HepG2 (cell line): ENCODE results near the gene CSK. TPM values are rescaled to one million over a fixed set of nuclear protein-coding genes. Genes with fewer than 3 reads are reported as not detected.

Experiments used
- ATAC-seq: fragments of 200-7000 bp; cut with Tn5 transposase; 3 replicates; pipeline ENCODE4 v1.9.1; 2020; ENCODE audit warnings: mild to moderate bottlenecking, moderate library complexity
- BruUV-seq: library from RNA; stranded (reverse); fragments of 400-500 nt; replicated peaks from 2 replicates; lab custom pipeline; 2021; lab: Mats Ljungman, UMichigan
- CTCF ChIA-PET: fragments of 300-600 bp; formaldehyde crosslinking; extraction: SDS; loops from one replicate; lab custom pipeline; 2021; ENCODE audit warnings: low total read pairs, inconsistent platforms, low intra/inter-chr PET ratio; lab: Yijun Ruan, JAX
- POLR2A ChIA-PET: fragments of 350-600 bp; sonication (Branson Sonifier 250); formaldehyde crosslinking; loops from one replicate; lab custom pipeline; 2020; ENCODE audit warnings: antibody characterized with exemption, inconsistent platforms; lab: Yijun Ruan, JAX
- DNase-seq: peaks from one replicate; pipeline ENCODE4 v3.0.0-alpha.2; 2015; ENCODE audit warnings: low spot score
- FAIRE-seq: peaks from 3 replicates; lab custom pipeline; 2011; peaks lifted over from hg19 to GRCh38; lab: Jason Lieb, UNC
- H2AFZ ChIP-seq: one replicate; pipeline ENCODE4 v1.6.1; 2011; ENCODE audit warnings: low read length, inconsistent platforms
- H3K27ac ChIP-seq: fragments of 300-600 bp; 3 replicates; pipeline ENCODE4 v1.8.0; 2011; ENCODE audit warnings: mixed run types, mild to moderate bottlenecking, mixed read lengths, low read length, inconsistent platforms; ENCODE audit not compliant: insufficient read depth; ENCODE audit errors: extremely low read length
- H3K27me3 ChIP-seq, 2 experiments: fragments of 200-600 bp in 1 of 2; 2 replicates in 1 of 2; 3 replicates in 1 of 2; pipeline versions ENCODE4 v1.6.0 to v1.8.0; 2011; ENCODE audit warnings: low read length in 2 of 2, mild to moderate bottlenecking in 2 of 2, moderate library complexity in 2 of 2, inconsistent platforms in 1 of 2; ENCODE audit not compliant: insufficient read depth in 2 of 2, control insufficient read depth in 1 of 2
- H3K36me3 ChIP-seq, 2 experiments: fragments of 200-600 bp in 1 of 2; replicated peaks in 1 of 2; 2 replicates in 1 of 2; 3 replicates in 1 of 2; pipeline versions ENCODE4 v1.5.1 to v1.8.0; 2011; ENCODE audit warnings: low read length in 2 of 2, inconsistent platforms in 1 of 2; ENCODE audit not compliant: insufficient read depth in 2 of 2, control insufficient read depth in 1 of 2
- H3K4me1 ChIP-seq: 2 replicates; pipeline ENCODE4 v1.5.1; 2012; ENCODE audit warnings: low read length, inconsistent platforms; ENCODE audit not compliant: insufficient read depth
- H3K4me2 ChIP-seq: 2 replicates; pipeline ENCODE4 v1.6.0; 2011; ENCODE audit warnings: low read depth, low read length, inconsistent platforms
- H3K4me3 ChIP-seq, 3 experiments: fragments of 200-600 bp in 1 of 3; sonication (generic), shearing (Covaris generic) in 1 of 3; replicated peaks in 1 of 3; 2 replicates each; pipeline ENCODE4 v1.5.1; 2011 to 2016; ENCODE audit warnings: low read length in 3 of 3, inconsistent platforms in 2 of 3, low read depth in 2 of 3, mild to moderate bottlenecking in 2 of 3, control low read depth in 1 of 3, mixed read lengths in 1 of 3; ENCODE audit not compliant: insufficient read depth in 1 of 3
- H3K79me2 ChIP-seq: one replicate; pipeline ENCODE4 v1.6.1; 2011; ENCODE audit warnings: low read length, inconsistent platforms; ENCODE audit not compliant: insufficient read depth
- H3K9ac ChIP-seq: 2 replicates; pipeline ENCODE4 v1.6.0; 2011; ENCODE audit warnings: mild to moderate bottlenecking, low read depth, low read length, inconsistent platforms; ENCODE audit not compliant: insufficient read depth
- H3K9me3 ChIP-seq: 2 replicates; pipeline ENCODE4 v1.5.1; 2012; ENCODE audit warnings: mild to moderate bottlenecking, low read length
- H4K20me1 ChIP-seq: 2 replicates; pipeline ENCODE4 v1.6.0; 2011; ENCODE audit warnings: inconsistent platforms, mild to moderate bottlenecking, low read length, moderate library complexity; ENCODE audit not compliant: insufficient read depth
- FOXK1 ChIP-seq: sonication (generic); formaldehyde crosslinking; IDR thresholded peaks from 2 replicates; pipeline ENCODE4 v1.4.0; 2020; ENCODE audit warnings: low read depth, missing genetic modification reagents, borderline replicate concordance
- NKX3-1 ChIP-seq: sonication (generic); formaldehyde crosslinking; IDR thresholded peaks from 2 replicates; pipeline ENCODE4 v1.5.0; 2020; ENCODE audit warnings: missing genetic modification reagents
- PLRG1 ChIP-seq: fragments of 450-650 bp; conservative IDR thresholded peaks from 2 replicates; pipeline ENCODE4 v1.6.1; 2016
- ZFYVE20 ChIP-seq: sonication (generic); formaldehyde crosslinking; IDR thresholded peaks from 2 replicates; pipeline ENCODE4 v1.8.0; 2023; ENCODE audit warnings: low read depth, mild to moderate bottlenecking, moderate library complexity, missing genetic modification reagents, borderline replicate concordance
- ZNF275 ChIP-seq: sonication (generic); formaldehyde crosslinking; IDR thresholded peaks from 2 replicates; pipeline ENCODE4 v1.8.0; 2022; ENCODE audit warnings: missing genetic modification reagents, mild to moderate bottlenecking, inconsistent platforms, borderline replicate concordance
- ZNF773 ChIP-seq: sonication (generic); formaldehyde crosslinking; IDR thresholded peaks from 2 replicates; pipeline ENCODE4 v1.4.0; 2020; ENCODE audit warnings: missing genetic modification reagents, borderline replicate concordance
- ZSCAN5A ChIP-seq: sonication (generic); formaldehyde crosslinking; IDR thresholded peaks from 2 replicates; pipeline ENCODE4 v1.8.0; 2022; ENCODE audit warnings: mild to moderate bottlenecking, missing genetic modification reagents, borderline replicate concordance
- ZXDC ChIP-seq: sonication (generic); formaldehyde crosslinking; IDR thresholded peaks from 2 replicates; pipeline ENCODE4 v1.5.0; 2020; ENCODE audit warnings: mild to moderate bottlenecking, missing genetic modification reagents
- WGBS: methylation state at CpG from one replicate; pipeline ENCODE4 v1.1.6; 2017; ENCODE audit warnings: low lambda C conversion rate; 5-methylcytosine and 5-hydroxymethylcytosine counted together
- in situ Hi-C: cut with HindIII; loops from 2 replicates; pipeline ENCODE4 v1.10.0; 2017; ENCODE audit warnings: low pct_unique_long_range_greater_than_20kb; ENCODE audit not compliant: extremely low pct_ligation_motif_present
- intact Hi-C: fragments of 100-400 bp; cut with micrococcal nuclease; formaldehyde crosslinking; loops from one replicate; pipeline ENCODE4 v1.10.0; 2022; ENCODE audit not compliant: unreplicated experiment
- polyA plus RNA-seq, 8 experiments: library from polyadenylated mRNA; depleted of rRNA in 3 of 8; stranded (reverse) in 7 of 8; unstranded in 1 of 8; fragments of >200 nt; fragmentation: Illumina TruSeq in 4 of 8; extraction: Trizol in 4 of 8; gene quantifications; 2 replicates each; pipeline versions ENCODE4 v1.2.1 to v1.2.3, GENCODE V29; 2011 to 2016; ENCODE audit warnings: low read depth in 4 of 8, missing spikeins in 1 of 8, mixed read lengths in 1 of 8; ENCODE audit not compliant: insufficient read depth in 1 of 8
- total RNA-seq, 5 experiments: library from RNA; depleted of rRNA; stranded (reverse); fragments of >200 nt; fragmentation: Illumina TruSeq; extraction: Trizol; gene quantifications; 2 replicates each; pipeline ENCODE4 v1.2.3, GENCODE V29; 2016; ENCODE audit warnings: low read depth in 1 of 5
- TF ChIP-seq, protein P1 (sequence below): IDR thresholded peaks from 2 replicates; pipeline ENCODE4 v1.6.1; 2018; ENCODE audit warnings: missing genetic modification reagents, mild to moderate bottlenecking, missing compliant biosample characterization
- TF ChIP-seq, protein P2 (sequence below): sonication (generic); formaldehyde crosslinking; IDR thresholded peaks from 2 replicates; pipeline ENCODE4 v1.5.0; 2020; ENCODE audit warnings: missing genetic modification reagents

Gene CSK
- total and polyA plus RNA-seq, 2 of the 13 experiments (the other 11 are each of a cell fraction or from before 2014, with no cell fraction given) = 12.5 to 21.3 TPM

DNA sequence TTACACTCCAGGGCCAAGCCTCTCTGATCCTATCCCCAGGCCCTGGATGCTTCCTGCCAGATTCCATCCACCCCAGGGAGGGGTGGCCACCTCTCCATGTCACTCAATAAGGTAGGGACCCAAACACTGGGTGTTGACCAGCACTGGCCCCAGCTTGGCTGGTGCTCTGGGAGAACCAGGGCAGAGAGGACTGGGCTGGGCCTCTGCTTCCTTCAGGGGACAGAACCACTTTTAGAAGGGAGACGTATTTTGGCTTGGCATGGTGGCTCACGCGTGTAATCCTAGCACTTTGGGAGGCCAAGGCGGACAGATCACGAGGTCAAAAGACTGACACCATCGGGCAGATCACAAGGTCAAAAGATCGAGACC is 39.9 kb downstream of the CSK start:
- ATAC-seq = no peak
- no peak for DNase-seq
- Histone ChIP-seq H2AFZ (no peak overlapping the region), H3K9me3 (no peaks in the 10 kb centered on the region), H3K36me3 (no peaks in the 10 kb centered on the region), H3K27me3 (peaks cover 3 to 28% of the 10 kb centered on the region in 2 experiments; a peak in 4 of 5 replicates), H3K27ac (no peak overlapping the region), H3K9ac (no peak overlapping the region), H3K79me2 (no peaks in the 10 kb centered on the region), H3K4me3 (no peak overlapping the region), H4K20me1 (no peaks in the 10 kb centered on the region; the same call in 1 of the 2 replicates), H3K4me1 (peaks cover 31% of the 10 kb centered on the region), H3K4me2 (no peak overlapping the region)
- ChIA-PET POLR2A (no interaction called here), CTCF (no interaction called here)
- in situ Hi-C loops (no loop called here), intact Hi-C loops (no loop called here)
- 22% methylated on average over 7 of the region's 7 CpGs for WGBS
- TF ChIP-seq, protein P1, sequence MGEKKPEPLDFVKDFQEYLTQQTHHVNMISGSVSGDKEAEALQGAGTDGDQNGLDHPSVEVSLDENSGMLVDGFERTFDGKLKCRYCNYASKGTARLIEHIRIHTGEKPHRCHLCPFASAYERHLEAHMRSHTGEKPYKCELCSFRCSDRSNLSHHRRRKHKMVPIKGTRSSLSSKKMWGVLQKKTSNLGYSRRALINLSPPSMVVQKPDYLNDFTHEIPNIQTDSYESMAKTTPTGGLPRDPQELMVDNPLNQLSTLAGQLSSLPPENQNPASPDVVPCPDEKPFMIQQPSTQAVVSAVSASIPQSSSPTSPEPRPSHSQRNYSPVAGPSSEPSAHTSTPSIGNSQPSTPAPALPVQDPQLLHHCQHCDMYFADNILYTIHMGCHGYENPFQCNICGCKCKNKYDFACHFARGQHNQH (CRISPR knock-in tag) = no peak
- no peak for TF ChIP-seq ZSCAN5A (CRISPR knock-in tag)
- no peak for FAIRE-seq
- BruUV-seq = no TSS peak

GRCh38 chr15:74822233-74822632 is 40.4 kb downstream of the CSK start:
- intact Hi-C loops = no loop called here
- DNase-seq = no peak
- Histone ChIP-seq H3K4me1 (peaks cover 26% of the 10 kb centered on the region), H3K79me2 (no peaks in the 10 kb centered on the region), H3K36me3 (no peaks in the 10 kb centered on the region), H3K9me3 (no peaks in the 10 kb centered on the region), H3K9ac (no peak overlapping the region), H3K27me3 (peaks cover 3 to 33% of the 10 kb centered on the region in 2 experiments; a peak in 4 of 5 replicates), H3K27ac (no peak overlapping the region), H2AFZ (no peak overlapping the region), H3K4me2 (no peak overlapping the region), H3K4me3 (no peak overlapping the region), H4K20me1 (no peaks in the 10 kb centered on the region; the same call in 1 of the 2 replicates)
- CTCF ChIA-PET = no interaction called here
- WGBS = 3% methylated on average over 4 of the region's 4 CpGs
- in situ Hi-C loops = no loop called here
- ATAC-seq = no peak
- BruUV-seq = no TSS peak
- FAIRE-seq = no peak
- POLR2A ChIA-PET = no interaction called here
- no peak for TF ChIP-seq ZFYVE20 (CRISPR knock-in tag)
- no peak for TF ChIP-seq ZXDC (CRISPR knock-in tag)
- TF ChIP-seq PLRG1 = no peak
- no peak for TF ChIP-seq ZNF773 (CRISPR knock-in tag)
- no peak for TF ChIP-seq ZNF275 (CRISPR knock-in tag)
- TF ChIP-seq FOXK1 = no peak
- TF ChIP-seq, protein P2, sequence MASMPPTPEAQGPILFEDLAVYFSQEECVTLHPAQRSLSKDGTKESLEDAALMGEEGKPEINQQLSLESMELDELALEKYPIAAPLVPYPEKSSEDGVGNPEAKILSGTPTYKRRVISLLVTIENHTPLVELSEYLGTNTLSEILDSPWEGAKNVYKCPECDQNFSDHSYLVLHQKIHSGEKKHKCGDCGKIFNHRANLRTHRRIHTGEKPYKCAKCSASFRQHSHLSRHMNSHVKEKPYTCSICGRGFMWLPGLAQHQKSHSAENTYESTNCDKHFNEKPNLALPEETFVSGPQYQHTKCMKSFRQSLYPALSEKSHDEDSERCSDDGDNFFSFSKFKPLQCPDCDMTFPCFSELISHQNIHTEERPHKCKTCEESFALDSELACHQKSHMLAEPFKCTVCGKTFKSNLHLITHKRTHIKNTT (CRISPR knock-in tag) = no peak
- no peak for TF ChIP-seq NKX3-1 (CRISPR knock-in tag)
